ENCODE results near the gene MAP2K6. TPM values are rescaled to one million over a fixed set of nuclear protein-coding genes. Genes with fewer than 3 reads are reported as not detected.

MAP2K6 gene
- total RNA-seq, 1 experiment from 2014 or later, result 9.6 TPM

- POLR2A ChIA-PET, result no interaction called here
- TF ChIP-seq, protein P1, sequence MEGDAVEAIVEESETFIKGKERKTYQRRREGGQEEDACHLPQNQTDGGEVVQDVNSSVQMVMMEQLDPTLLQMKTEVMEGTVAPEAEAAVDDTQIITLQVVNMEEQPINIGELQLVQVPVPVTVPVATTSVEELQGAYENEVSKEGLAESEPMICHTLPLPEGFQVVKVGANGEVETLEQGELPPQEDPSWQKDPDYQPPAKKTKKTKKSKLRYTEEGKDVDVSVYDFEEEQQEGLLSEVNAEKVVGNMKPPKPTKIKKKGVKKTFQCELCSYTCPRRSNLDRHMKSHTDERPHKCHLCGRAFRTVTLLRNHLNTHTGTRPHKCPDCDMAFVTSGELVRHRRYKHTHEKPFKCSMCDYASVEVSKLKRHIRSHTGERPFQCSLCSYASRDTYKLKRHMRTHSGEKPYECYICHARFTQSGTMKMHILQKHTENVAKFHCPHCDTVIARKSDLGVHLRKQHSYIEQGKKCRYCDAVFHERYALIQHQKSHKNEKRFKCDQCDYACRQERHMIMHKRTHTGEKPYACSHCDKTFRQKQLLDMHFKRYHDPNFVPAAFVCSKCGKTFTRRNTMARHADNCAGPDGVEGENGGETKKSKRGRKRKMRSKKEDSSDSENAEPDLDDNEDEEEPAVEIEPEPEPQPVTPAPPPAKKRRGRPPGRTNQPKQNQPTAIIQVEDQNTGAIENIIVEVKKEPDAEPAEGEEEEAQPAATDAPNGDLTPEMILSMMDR (IDR thresholded peaks at IDR 0.05; ENCODE audit: insufficient read depth in 1 of 2, low read depth in 1 of 2, low read length in 1 of 2, severe bottlenecking in 1 of 2, unreplicated experiment in 1 of 2), result peak; percentile 83 to 90
- BruUV-seq (replicated peaks), result no TSS peak
- Histone ChIP-seq H3K36me3 (ENCODE audit: control insufficient read depth, insufficient read depth, low read length) (peaks cover 3% of the 10 kb centered on the region; the same call in 1 of the 2 replicates), H3K9me3 (no peaks in the 10 kb centered on the region), H3K4me3 (ENCODE audit: low read depth, low read length) (no peak overlapping the region), H3K4me1 (no peaks in the 10 kb centered on the region), H3K27me3 (replicated peaks; ENCODE audit: control insufficient read depth, insufficient read depth, low read length) (no peaks in the 10 kb centered on the region)
- Mint-ChIP-seq H3K4me3 (ENCODE audit: unreplicated experiment) (no peak overlapping the region), H3K9me3 (ENCODE audit: unreplicated experiment) (no peaks in the 10 kb centered on the region), H3K36me3 (ENCODE audit: insufficient read depth, unreplicated experiment) (no peaks in the 10 kb centered on the region), H3K27ac (ENCODE audit: unreplicated experiment) (no peak overlapping the region), H3K4me1 (ENCODE audit: low read depth, unreplicated experiment) (no peaks in the 10 kb centered on the region), H3K27me3 (ENCODE audit: insufficient read depth, unreplicated experiment) (no peaks in the 10 kb centered on the region)
- CTCF ChIA-PET, result interaction anchor here (0.5 to 0.7 kb wide), 5 partner anchors 50 to 504 kb away, joined by 3 to 4 read pairs (median 3); no protein-coding TSS in a partner anchor
- peak; percentile 41 to 48 for DNase-seq
- intact Hi-C loops (cut with micrococcal nuclease; ENCODE audit: unreplicated experiment), result loop anchor here (1.0 to 10.0 kb wide), 6 partner anchors 41 to 1096 kb away; no protein-coding TSS in a partner anchor
Observed at GRCh38 chr17:69525920-69526841, 111.7 kb downstream of the MAP2K6 start.

DNA sequence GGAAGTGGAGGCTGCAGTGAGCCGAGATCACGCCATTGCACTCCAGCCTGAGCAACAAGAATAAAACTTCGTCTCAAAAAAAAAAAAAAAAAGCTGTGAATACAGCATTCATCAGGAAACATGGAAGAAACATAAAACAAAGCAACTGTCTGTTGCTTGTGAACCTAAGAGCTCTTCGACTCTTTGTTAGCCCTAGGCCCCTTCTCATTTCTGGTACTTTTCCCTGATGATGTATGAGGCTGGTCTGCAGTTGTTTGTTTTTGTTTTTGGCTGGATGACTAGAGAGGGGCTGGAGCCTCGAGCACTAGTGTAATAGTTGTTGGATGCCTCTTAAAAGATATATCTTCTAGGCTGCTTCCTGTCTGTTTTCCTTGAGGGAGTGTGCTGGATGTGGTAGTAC is 113.5 kb downstream of the MAP2K6 start:
- POLR2A ChIA-PET, result no interaction called here
- intact Hi-C loops (cut with micrococcal nuclease; ENCODE audit: unreplicated experiment), result loop anchor here (5.0 to 10.0 kb wide), 4 partner anchors 39 to 1024 kb away; no protein-coding TSS in a partner anchor
- no peaks in the 10 kb centered on the region for H3K27me3 ChIP-seq (replicated peaks; ENCODE audit: control insufficient read depth, insufficient read depth, low read length)
- H3K4me3 Mint-ChIP-seq (ENCODE audit: unreplicated experiment), result no peak overlapping the region
- H3K4me3 ChIP-seq (ENCODE audit: low read depth, low read length), result no peak overlapping the region
- TF ChIP-seq, protein P1 (IDR thresholded peaks at IDR 0.05; ENCODE audit: insufficient read depth in 1 of 2, low read depth in 1 of 2, low read length in 1 of 2, severe bottlenecking in 1 of 2, unreplicated experiment in 1 of 2), result no peak
- no peak for DNase-seq
- H3K27me3 Mint-ChIP-seq (ENCODE audit: insufficient read depth, unreplicated experiment), result no peaks in the 10 kb centered on the region
- CTCF ChIA-PET, result interaction anchor here (0.6 kb wide), 1 partner anchor 126 kb away, joined by 3 read pairs; no protein-coding TSS in a partner anchor
- H3K4me1 ChIP-seq, result no peaks in the 10 kb centered on the region
- no peaks in the 10 kb centered on the region for H3K36me3 Mint-ChIP-seq (ENCODE audit: insufficient read depth, unreplicated experiment)
- no peaks in the 10 kb centered on the region for H3K9me3 ChIP-seq
- H3K9me3 Mint-ChIP-seq (ENCODE audit: unreplicated experiment), result no peaks in the 10 kb centered on the region
- H3K27ac Mint-ChIP-seq (ENCODE audit: unreplicated experiment), result no peak overlapping the region
- no TSS peak for BruUV-seq (replicated peaks)
- no peaks in the 10 kb centered on the region for H3K4me1 Mint-ChIP-seq (ENCODE audit: low read depth, unreplicated experiment)
- peaks cover 3% of the 10 kb centered on the region; the same call in 1 of the 2 replicates for H3K36me3 ChIP-seq (ENCODE audit: control insufficient read depth, insufficient read depth, low read length)

DNA sequence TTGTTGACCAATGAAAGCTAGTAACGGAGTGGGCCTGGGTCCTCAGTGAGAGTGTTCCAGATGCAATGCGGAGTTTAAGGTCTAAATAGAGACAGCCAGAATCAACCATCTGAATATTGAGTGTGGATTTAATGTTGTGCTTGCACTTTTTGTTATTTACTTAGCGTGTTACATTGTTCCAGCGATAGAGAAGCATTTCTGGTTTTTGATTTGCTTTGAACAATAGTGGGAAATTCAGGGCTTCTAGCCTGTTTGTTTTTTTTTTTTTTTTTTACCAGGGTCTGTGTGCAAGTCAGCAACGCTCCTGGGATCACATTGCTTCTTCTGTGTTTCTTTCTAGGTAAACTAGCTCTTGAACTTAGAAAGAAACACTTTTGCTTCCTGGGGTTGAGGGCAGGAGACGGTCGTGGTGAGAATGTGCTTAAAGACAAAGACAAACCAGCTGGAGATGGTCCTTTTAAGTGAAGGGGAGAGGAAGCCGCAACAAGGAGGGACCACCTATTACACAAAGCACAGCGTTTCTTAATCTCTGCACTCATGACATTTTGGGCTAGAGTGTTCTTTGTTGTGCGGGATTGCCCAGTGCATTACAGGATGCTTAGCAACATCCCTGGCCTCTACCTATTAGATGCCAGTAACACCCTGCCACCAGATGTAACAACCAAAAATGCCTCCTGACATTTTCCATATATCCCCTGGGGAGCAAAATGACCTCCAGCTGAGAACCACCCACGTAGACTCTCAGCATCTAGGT is 119.2 kb downstream of the MAP2K6 start:
- Histone ChIP-seq H3K36me3 (ENCODE audit: control insufficient read depth, insufficient read depth, low read length) (no peaks in the 10 kb centered on the region), H3K4me3 (ENCODE audit: low read depth, low read length) (no peak overlapping the region), H3K4me1 (no peaks in the 10 kb centered on the region), H3K27me3 (replicated peaks; ENCODE audit: control insufficient read depth, insufficient read depth, low read length) (no peaks in the 10 kb centered on the region), H3K9me3 (no peaks in the 10 kb centered on the region)
- no peaks in the 10 kb centered on the region for H3K27me3 Mint-ChIP-seq (ENCODE audit: insufficient read depth, unreplicated experiment)
- H3K36me3 Mint-ChIP-seq (ENCODE audit: insufficient read depth, unreplicated experiment), result no peaks in the 10 kb centered on the region
- no TSS peak for BruUV-seq (replicated peaks)
- no peak overlapping the region for H3K4me3 Mint-ChIP-seq (ENCODE audit: unreplicated experiment)
- intact Hi-C loops (cut with micrococcal nuclease; ENCODE audit: unreplicated experiment), result no loop called here
- H3K27ac Mint-ChIP-seq (ENCODE audit: unreplicated experiment), result no peak overlapping the region
- ChIA-PET CTCF (no interaction called here), POLR2A (no interaction called here)
- H3K4me1 Mint-ChIP-seq (ENCODE audit: low read depth, unreplicated experiment), result peaks cover 7% of the 10 kb centered on the region
- DNase-seq, result no peak
- no peaks in the 10 kb centered on the region for H3K9me3 Mint-ChIP-seq (ENCODE audit: unreplicated experiment)
- TF ChIP-seq, protein P1 (IDR thresholded peaks at IDR 0.05; ENCODE audit: insufficient read depth in 1 of 2, low read depth in 1 of 2, low read length in 1 of 2, severe bottlenecking in 1 of 2, unreplicated experiment in 1 of 2), result no peak
